ENCODE results near the gene TMCC1. TPM values are rescaled to one million over a fixed set of nuclear protein-coding genes. Genes with fewer than 3 reads are reported as not detected.

TMCC1 gene
- total RNA-seq, 1 experiment from 2014 or later = 8.1 TPM

GRCh38 chr3:129599073-129599472 lies 294.4 kb downstream of the TMCC1 start:
- no peak for DNase-seq (ENCODE audit: low spot score)

GRCh38 chr3:129598484-129598883 lies 295.0 kb downstream of the TMCC1 start:
- DNase-seq (ENCODE audit: low spot score) = no peak

GRCh38 chr3:129598000-129598381 lies 295.5 kb downstream of the TMCC1 start:
- no peak for DNase-seq (ENCODE audit: low spot score)

Small RNA genes within 50 kb of the gene (small RNA-seq; reads per million reads assigned to genes)
- not detected for gene RF00026
- not detected for gene RNY3P13

Other genes with a start within 250 kb of the TMCC1 start
- not detected in 2 replicates for gene TRH, start 81.0 kb upstream of the TMCC1 start, total RNA-seq (2014; rRNA removed; shearing (Covaris generic))
- gene ALG1L2, start 188.1 kb upstream of the TMCC1 start, total RNA-seq (2014; rRNA removed; shearing (Covaris generic)) = not detected in 2 replicates